RWPE1 (cell line): ENCODE results near the gene RASL10B.

Experiments used
- CTCF ChIA-PET: fragments of 350-600 bp; sonication (Branson Sonifier 250); formaldehyde crosslinking; extraction: SDS; loops from one replicate; lab custom pipeline; 2021; lab: Yijun Ruan, JAX
- POLR2A ChIA-PET: fragments of 400-600 bp; formaldehyde crosslinking; extraction: SDS; loops from one replicate; lab custom pipeline; 2020; ENCODE audit warnings: antibody characterized with exemption; ENCODE audit not compliant: low non-redundant PET; lab: Yijun Ruan, JAX
- DNase-seq: peaks from one replicate; pipeline ENCODE4 v3.0.0; 2012; ENCODE audit warnings: low spot score
- H3K27ac ChIP-seq: fragments of 450-650 bp; 2 replicates; pipeline ENCODE4 v1.5.1; 2017
- CTCF ChIP-seq: fragments of 450-650 bp; conservative IDR thresholded peaks from 2 replicates; pipeline ENCODE4 v1.5.1; 2017; ENCODE audit warnings: low read depth, mild to moderate bottlenecking

Gene RASL10B

DNA sequence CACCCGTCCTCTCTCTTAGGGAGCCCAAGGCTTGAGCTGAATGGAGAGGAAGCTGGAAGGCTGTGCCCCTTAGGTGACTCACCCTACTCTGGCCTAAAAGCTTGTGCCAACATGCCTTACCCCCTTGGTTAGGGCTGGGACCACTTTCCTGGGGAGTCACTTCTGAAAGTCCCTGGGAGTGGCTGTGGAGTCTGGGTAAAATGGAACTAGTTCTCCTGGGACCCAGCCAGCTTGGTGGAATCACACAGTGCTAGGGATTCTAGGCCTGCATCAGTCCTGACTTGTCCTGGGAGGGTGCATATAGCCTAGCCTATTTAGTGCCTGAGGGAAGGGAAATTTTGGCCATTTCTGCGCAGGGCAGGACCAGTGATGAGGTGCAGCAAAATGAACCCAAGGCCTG lies 53.5 kb downstream of the RASL10B start:
- POLR2A ChIA-PET: interaction anchor here (0.9 to 1.0 kb wide), 2 partner anchors 10 to 24 kb away, joined by 3 to 7 read pairs; partner anchors contain the start of gene TAF15
- no peak for TF ChIP-seq CTCF
- CTCF ChIA-PET: interaction anchor here (1.0 to 2.4 kb wide), 3 partner anchors 15 to 21 kb away, joined by 4 to 15 read pairs (median 7); no protein-coding TSS in a partner anchor
- H3K27ac ChIP-seq: peak overlapping the region; percentile 98
- DNase-seq: peak; percentile 98

DNA sequence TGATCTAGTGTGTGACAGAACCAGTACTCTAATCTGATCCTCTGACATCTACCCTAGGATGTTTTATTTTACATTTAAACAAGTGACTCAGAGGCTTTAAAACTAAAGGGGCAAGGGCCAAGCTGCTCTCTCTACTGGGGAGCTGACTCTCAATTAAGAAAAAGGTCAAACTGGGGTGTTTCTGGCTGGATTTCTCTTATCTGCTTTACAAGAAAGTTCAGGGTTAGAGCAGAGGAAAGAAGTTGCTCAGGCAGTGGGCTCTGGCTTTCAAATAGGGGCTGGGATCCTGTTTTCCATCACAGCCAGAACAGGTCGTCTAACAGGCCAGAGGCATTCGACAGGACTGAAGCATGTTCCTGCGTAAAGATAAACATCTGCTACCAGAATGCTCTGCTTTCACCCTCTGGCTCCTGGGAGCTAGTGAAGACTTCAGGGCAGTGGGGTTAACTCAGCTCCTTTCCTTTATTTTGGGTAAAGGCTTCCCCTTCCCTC lies 55.5 kb downstream of the RASL10B start:
- ChIA-PET CTCF (interaction anchor here (0.6 kb wide), 1 partner anchor 362 kb away, joined by 3 read pairs; no protein-coding TSS in a partner anchor), POLR2A (interaction anchor here (0.6 kb wide), 1 partner anchor 199 kb away, joined by 4 read pairs; no protein-coding TSS in a partner anchor)
- no peak for TF ChIP-seq CTCF
- H3K27ac ChIP-seq: peak overlapping the region; percentile 82
- DNase-seq: no peak

GRCh38 chr17:35788477-35789368 lies 57.3 kb downstream of the RASL10B start:
- POLR2A ChIA-PET: interaction anchor here (0.7 kb wide), 1 partner anchor 8 kb away, joined by 3 read pairs; no protein-coding TSS in a partner anchor
- H3K27ac ChIP-seq: peak overlapping the region; percentile 82
- peak; percentile 89 for DNase-seq
- no peak for TF ChIP-seq CTCF
- CTCF ChIA-PET: interaction anchor here (0.8 kb wide), 1 partner anchor 18 kb away, joined by 4 read pairs; no protein-coding TSS in a partner anchor

DNA sequence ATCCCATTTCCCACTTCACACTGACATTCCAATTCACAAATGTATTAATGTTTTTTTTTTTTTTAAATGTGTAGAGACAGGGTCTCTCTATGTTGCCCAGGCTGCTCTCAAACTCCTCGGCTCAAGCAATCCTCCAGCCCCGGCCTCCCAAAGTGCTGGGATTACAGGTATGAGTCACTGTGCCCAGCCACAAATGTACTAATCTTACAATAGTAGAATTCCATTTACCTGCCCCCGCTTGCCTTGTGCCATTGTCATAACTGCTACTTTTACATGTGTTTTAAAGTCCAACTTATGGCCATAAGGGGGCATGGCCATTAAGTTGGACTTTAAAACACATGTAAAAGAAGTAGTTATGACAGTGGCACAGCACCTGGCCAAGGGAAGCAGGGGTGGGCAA lies 59.4 kb downstream of the RASL10B start:
- POLR2A ChIA-PET: no interaction called here
- no peak for TF ChIP-seq CTCF
- CTCF ChIA-PET: no interaction called here
- peak overlapping the region; percentile 76 for H3K27ac ChIP-seq
- no peak for DNase-seq

- POLR2A ChIA-PET: no interaction called here
- CTCF ChIA-PET: interaction anchor here (1.1 kb wide), 1 partner anchor 13 kb away, joined by 3 read pairs; no protein-coding TSS in a partner anchor
- peak overlapping the region; percentile 76 for H3K27ac ChIP-seq
- TF ChIP-seq CTCF: no peak
- DNase-seq: no peak
Measured at GRCh38 chr17:35791681-35792350, 60.4 kb downstream of the RASL10B start.
